Measurements from ENCODE around the gene EVI5L.
A peak's percentile ranks its signal among the peaks of the same experiment; 100 is the strongest.

The EVI5L gene

GRCh38 chr19:7850000-7850813 lies 20.2 kb downstream of the EVI5L start:
- no peak for DNase-seq (ENCODE audit: low read depth)
- TF ChIP-seq CTCF (conservative IDR thresholded peaks at IDR 0.05; ENCODE audit: low read depth, low read length): no peak
- no peak overlapping the region for H3K4me3 ChIP-seq (ENCODE audit: low read length)

DNA sequence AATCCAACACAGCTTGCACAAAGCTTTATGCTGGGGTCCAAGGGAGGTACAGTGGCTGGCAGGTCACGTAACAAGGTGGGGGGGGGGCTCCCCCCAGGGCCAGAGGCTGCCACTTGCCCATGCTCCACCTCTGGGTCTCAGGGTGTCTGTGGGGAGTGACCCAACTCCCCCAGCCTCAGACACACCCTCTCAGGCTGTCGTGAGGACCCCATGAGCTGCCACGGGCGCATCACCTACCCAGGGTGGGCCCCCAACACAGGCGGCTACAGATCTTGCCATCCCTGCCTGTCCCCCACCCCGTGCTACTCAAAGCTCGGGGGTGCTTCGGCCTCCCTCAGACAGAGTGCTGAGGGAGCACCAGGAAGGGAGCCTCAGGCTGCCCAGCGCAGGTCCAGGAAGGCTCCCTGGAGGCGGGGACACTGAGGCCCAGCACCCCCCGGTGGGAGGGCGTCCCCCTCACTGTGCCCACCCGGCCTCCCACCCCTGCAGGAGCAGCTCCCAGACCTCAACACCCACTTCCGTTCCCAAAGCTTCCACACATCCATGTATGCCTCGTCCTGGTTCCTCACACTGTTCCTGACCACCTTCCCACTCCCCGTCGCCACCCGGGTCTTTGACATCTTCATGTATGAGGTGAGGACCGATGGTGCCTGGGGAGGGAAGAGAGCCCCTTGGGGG lies 21.1 kb downstream of the EVI5L start:
- no peak overlapping the region for H3K4me3 ChIP-seq (ENCODE audit: low read length)
- TF ChIP-seq CTCF (conservative IDR thresholded peaks at IDR 0.05; ENCODE audit: low read depth, low read length): no peak
- no peak for DNase-seq (ENCODE audit: low read depth)

GRCh38 chr19:7851623-7852500 lies 21.8 kb downstream of the EVI5L start:
- DNase-seq (ENCODE audit: low read depth): no peak
- no peak for TF ChIP-seq CTCF (conservative IDR thresholded peaks at IDR 0.05; ENCODE audit: low read depth, low read length)
- H3K4me3 ChIP-seq (ENCODE audit: low read length): no peak overlapping the region

DNA sequence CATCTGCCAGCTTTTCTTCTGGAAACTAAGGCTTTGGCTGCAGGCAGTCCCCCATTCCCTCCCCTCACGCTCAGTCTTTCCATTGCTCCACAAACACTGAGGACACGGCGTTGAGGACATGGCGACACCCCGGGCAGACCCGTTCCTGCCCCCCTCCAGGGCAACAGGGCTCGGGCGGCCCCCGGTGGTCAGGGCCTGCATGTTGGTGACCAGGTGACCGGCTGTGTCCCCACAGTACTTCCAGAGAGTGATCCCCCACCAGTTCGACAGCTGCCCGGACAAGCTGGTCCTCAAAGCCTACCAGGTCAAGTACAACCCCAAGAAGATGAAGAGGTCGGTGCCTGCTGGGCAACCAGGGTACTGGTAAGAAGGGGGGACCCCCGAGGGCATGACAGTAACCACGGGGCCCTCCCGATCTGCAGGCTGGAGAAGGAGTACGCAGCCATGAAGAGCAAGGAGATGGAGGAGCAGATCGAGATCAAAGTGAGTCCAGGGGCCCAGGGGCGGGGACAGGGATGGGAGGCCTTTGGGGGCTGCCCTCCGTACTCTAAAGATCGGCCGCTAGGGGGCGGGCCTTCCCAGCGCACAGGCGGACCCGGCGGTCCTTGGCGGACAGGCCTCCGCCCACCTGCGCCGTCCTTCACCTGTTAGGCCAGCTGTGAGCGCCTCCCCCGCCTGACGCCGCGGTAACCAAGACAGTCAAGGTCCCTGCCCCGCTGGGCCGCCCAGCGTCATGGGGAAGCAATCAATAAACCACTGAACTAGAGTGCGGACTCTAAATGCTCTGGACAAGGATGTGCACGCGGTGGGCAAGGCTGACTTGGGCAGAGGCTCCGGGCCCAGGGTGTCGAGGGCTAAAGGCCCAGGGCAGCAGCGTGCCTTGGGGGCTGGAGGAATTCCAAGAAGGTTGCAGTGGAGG lies 23.1 kb downstream of the EVI5L start:
- no peak for DNase-seq (ENCODE audit: low read depth)
- peak; percentile 79 for TF ChIP-seq CTCF (conservative IDR thresholded peaks at IDR 0.05; ENCODE audit: low read depth, low read length)
- H3K4me3 ChIP-seq (ENCODE audit: low read length): no peak overlapping the region

- no peak for TF ChIP-seq CTCF (conservative IDR thresholded peaks at IDR 0.05; ENCODE audit: low read depth, low read length)
- DNase-seq (ENCODE audit: low read depth): no peak
- H3K4me3 ChIP-seq (ENCODE audit: low read length): no peak overlapping the region
Measured at GRCh38 chr19:7853770-7854128, 23.7 kb downstream of the EVI5L start.

DNA sequence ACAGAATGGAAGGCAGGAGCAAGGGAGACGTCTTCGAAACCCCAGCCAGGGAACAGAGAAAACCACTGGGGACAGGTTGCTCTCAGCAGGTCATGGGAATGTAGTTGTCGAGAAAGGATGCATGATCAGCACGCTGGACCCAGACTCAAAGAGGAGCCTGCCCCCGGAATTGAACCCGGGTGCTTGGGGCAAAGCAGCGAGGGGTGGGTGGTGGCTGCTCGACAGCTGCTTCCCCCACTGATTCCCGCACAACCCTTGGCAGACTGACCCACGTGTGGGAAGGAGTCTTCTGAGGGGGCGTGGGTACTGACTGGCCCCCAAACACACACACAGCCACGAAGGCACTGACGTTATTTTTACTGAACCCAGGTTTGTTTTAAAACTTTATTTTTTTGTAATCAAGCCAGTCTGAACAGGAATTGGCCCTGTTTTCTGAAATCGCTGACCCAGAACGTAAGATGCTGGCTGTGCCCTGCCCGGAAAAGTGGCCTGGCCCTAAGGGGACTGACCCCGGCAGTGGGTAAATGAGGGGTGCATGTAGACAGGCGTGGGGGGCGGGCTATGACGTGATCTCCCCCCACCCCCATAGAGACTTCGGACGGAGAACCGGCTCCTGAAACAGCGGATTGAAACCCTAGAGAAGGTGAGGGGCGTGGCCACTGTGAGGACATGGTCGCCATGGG lies 25.5 kb downstream of the EVI5L start:
- TF ChIP-seq CTCF (conservative IDR thresholded peaks at IDR 0.05; ENCODE audit: low read depth, low read length): no peak
- no peak for DNase-seq (ENCODE audit: low read depth)
- H3K4me3 ChIP-seq (ENCODE audit: low read length): no peak overlapping the region

All from retinal pigment epithelial cell (primary cell).